CD4-positive, alpha-beta memory T cell (primary cell): ENCODE data around the gene SCN8A. TPM values are rescaled to one million over a fixed set of nuclear protein-coding genes. Genes with fewer than 3 reads are reported as not detected.

Experiments used
- CTCF ChIA-PET: fragments of 350-600 bp; sonication (Branson Sonifier 250); formaldehyde crosslinking; loops from one replicate; lab custom pipeline; 2021; ENCODE audit warnings: inconsistent platforms; ENCODE audit not compliant: partially characterized antibody; lab: Charles Lee
- POLR2A ChIA-PET: fragments of 350-600 bp; sonication (Branson Sonifier 250); formaldehyde crosslinking; loops from one replicate; lab custom pipeline; 2021; ENCODE audit not compliant: partially characterized antibody; lab: Charles Lee
- DNase-seq, 5 donors: peaks; one replicate each; pipeline versions ENCODE4 v3.0.0 to v3.0.0-alpha.2; 2020 to 2022; ENCODE audit warnings: mixed read lengths in 1 of 5
- H3K27ac ChIP-seq: one replicate; pipeline ENCODE4 v1.7.0; 2013; ENCODE audit warnings: low read depth, low read length
- H3K27me3 ChIP-seq: 2 replicates; pipeline ENCODE4 v1.7.0; 2013; ENCODE audit warnings: mild to moderate bottlenecking, low read length, moderate library complexity; ENCODE audit not compliant: insufficient read depth
- H3K36me3 ChIP-seq: 2 replicates; pipeline ENCODE4 v1.7.0; 2013; ENCODE audit warnings: mild to moderate bottlenecking, low read length, moderate library complexity; ENCODE audit not compliant: insufficient read depth
- H3K4me1 ChIP-seq: 2 replicates; pipeline ENCODE4 v1.7.0; 2013; ENCODE audit warnings: mild to moderate bottlenecking, low read length, moderate library complexity; ENCODE audit not compliant: insufficient read depth
- H3K4me3 ChIP-seq, 2 donors: one replicate each; pipeline ENCODE4 v1.7.0; 2013; ENCODE audit warnings: low read length in 2 of 2, mild to moderate bottlenecking in 1 of 2
- H3K9me3 ChIP-seq, 2 donors: one replicate each; pipeline ENCODE4 v1.7.0; 2013; ENCODE audit warnings: low read length in 2 of 2, control low read depth in 1 of 2; ENCODE audit not compliant: control insufficient read depth in 1 of 2
- H3K27ac Mint-ChIP-seq, 7 donors: one replicate each; pipeline ENCODE4 v1.8.0; 2020 to 2021; ENCODE audit warnings: mixed read lengths in 7 of 7, mild to moderate bottlenecking in 6 of 7, inconsistent platforms in 3 of 7, moderate library complexity in 3 of 7
- H3K27me3 Mint-ChIP-seq, 2 donors: one replicate each; pipeline ENCODE4 v1.8.0; 2020 to 2021; ENCODE audit warnings: mixed read lengths in 2 of 2
- H3K36me3 Mint-ChIP-seq, 2 donors: one replicate each; pipeline ENCODE4 v1.8.0; 2020 to 2021; ENCODE audit warnings: mixed read lengths in 2 of 2, inconsistent platforms in 1 of 2, mild to moderate bottlenecking in 1 of 2
- H3K4me1 Mint-ChIP-seq, 4 donors: one replicate each; pipeline ENCODE4 v1.8.0; 2020 to 2021; ENCODE audit warnings: mixed read lengths in 4 of 4, mild to moderate bottlenecking in 1 of 4
- H3K4me3 Mint-ChIP-seq, 8 donors: one replicate each; pipeline ENCODE4 v1.8.0; 2020 to 2021; ENCODE audit warnings: mixed read lengths in 8 of 8, mild to moderate bottlenecking in 7 of 8, moderate library complexity in 6 of 8, inconsistent platforms in 3 of 8
- H3K9me3 Mint-ChIP-seq, 8 donors: one replicate each; pipeline ENCODE4 v1.8.0; 2020 to 2021; ENCODE audit warnings: mixed read lengths in 8 of 8, mild to moderate bottlenecking in 5 of 8, inconsistent platforms in 3 of 8, moderate library complexity in 1 of 8
- intact Hi-C: fragments of 100-400 bp; cut with micrococcal nuclease; formaldehyde crosslinking; loops from one replicate; pipeline ENCODE4 v1.15.1; 2023
- polyA plus RNA-seq, 2 donors: library from polyadenylated mRNA; unstranded; fragments of 300-500 nt; fragmentation: Illumina TruSeq; gene quantifications; one replicate each; pipeline ENCODE4 v1.2.3, GENCODE V29; 2021
- total RNA-seq, 2 experiments: library from RNA; stranded (reverse); gene quantifications; one replicate each; pipeline ENCODE4 v1.2.3, GENCODE V29; 2021

The SCN8A gene
- total and polyA plus RNA-seq, 4 experiments from 2014 or later, result 0.04 to 1.00 (median 0.24) TPM

- Histone ChIP-seq H3K9me3 (no peaks in the 10 kb centered on the region), H3K4me3 (no peak overlapping the region), H3K4me1 (peaks cover 9% of the 10 kb centered on the region), H3K36me3 (no peaks in the 10 kb centered on the region), H3K27me3 (peaks cover 16% of the 10 kb centered on the region), H3K27ac (no peak overlapping the region)
- intact Hi-C loops, result no loop called here
- POLR2A ChIA-PET, result no interaction called here
- CTCF ChIA-PET, result interaction anchor here (1.6 kb wide), 1 partner anchor 14 kb away, joined by 5 read pairs; no protein-coding TSS in a partner anchor
- Mint-ChIP-seq H3K4me1 (peaks cover 0 to 7% (median 6%) of the 10 kb centered on the region in 4 donors), H3K27ac (no peak overlapping the region), H3K36me3 (no peaks in the 10 kb centered on the region), H3K9me3 (no peaks in the 10 kb centered on the region), H3K27me3 (peaks cover 29 to 48% of the 10 kb centered on the region in 2 donors), H3K4me3 (no peak overlapping the region)
- no peak for DNase-seq
These were observed 270.0 kb downstream of the SCN8A start for GRCh38 chr12:51860986-51861385.

Other genes with a start within 250 kb of the SCN8A start
- under 1 TPM; 0.36 to 0.73 TPM for gene CELA1, start 244.6 kb upstream of the SCN8A start, total RNA-seq
- gene CELA1, start 244.6 kb upstream of the SCN8A start, polyA plus RNA-seq, result 1 to 10 TPM; 1.6 to 3.7 TPM
- 1 to 10 TPM; 1.7 to 4.9 TPM for gene GALNT6, start 199.8 kb upstream of the SCN8A start, total RNA-seq
- 1 to 10 TPM; 2.3 to 9.2 TPM for gene GALNT6, start 199.8 kb upstream of the SCN8A start, polyA plus RNA-seq
- under 1 TPM; 0.47 to 0.69 TPM for gene SLC4A8, start 166.4 kb upstream of the SCN8A start, total RNA-seq
- gene SLC4A8, start 166.4 kb upstream of the SCN8A start, polyA plus RNA-seq, result under 1 TPM; 0.14 to 0.77 TPM